ENCODE results near the gene GATA6. TPM values are rescaled to one million over a fixed set of nuclear protein-coding genes. Genes with fewer than 3 reads are reported as not detected.
A peak's percentile ranks its signal among the peaks of the same experiment; 100 is the strongest.

The GATA6 gene
- total and polyA plus RNA-seq, 7 donors = 2.5 to 16.2 (median 13.6) TPM

- Histone ChIP-seq H3K4me3 (peak overlapping the region; percentile 57 to 78 (median 74)), H3K9me3 (no peaks in the 10 kb centered on the region), H3K27me3 (peaks cover 18 to 90% (median 41%) of the 10 kb centered on the region in 3 donors), H3K27ac (peak overlapping the region; percentile 80 to 95 (median 86)), H3K36me3 (no peaks in the 10 kb centered on the region), H3K4me1 (peaks cover 0 to 39% (median 33%) of the 10 kb centered on the region in 4 donors)
- DNase-seq = no peak
- intact Hi-C loops (cut with DNase I) = no loop called here
- TF ChIP-seq EP300 (IDR thresholded peaks at IDR 0.05) = no peak
- TF ChIP-seq, protein P1, sequence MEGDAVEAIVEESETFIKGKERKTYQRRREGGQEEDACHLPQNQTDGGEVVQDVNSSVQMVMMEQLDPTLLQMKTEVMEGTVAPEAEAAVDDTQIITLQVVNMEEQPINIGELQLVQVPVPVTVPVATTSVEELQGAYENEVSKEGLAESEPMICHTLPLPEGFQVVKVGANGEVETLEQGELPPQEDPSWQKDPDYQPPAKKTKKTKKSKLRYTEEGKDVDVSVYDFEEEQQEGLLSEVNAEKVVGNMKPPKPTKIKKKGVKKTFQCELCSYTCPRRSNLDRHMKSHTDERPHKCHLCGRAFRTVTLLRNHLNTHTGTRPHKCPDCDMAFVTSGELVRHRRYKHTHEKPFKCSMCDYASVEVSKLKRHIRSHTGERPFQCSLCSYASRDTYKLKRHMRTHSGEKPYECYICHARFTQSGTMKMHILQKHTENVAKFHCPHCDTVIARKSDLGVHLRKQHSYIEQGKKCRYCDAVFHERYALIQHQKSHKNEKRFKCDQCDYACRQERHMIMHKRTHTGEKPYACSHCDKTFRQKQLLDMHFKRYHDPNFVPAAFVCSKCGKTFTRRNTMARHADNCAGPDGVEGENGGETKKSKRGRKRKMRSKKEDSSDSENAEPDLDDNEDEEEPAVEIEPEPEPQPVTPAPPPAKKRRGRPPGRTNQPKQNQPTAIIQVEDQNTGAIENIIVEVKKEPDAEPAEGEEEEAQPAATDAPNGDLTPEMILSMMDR (IDR thresholded peaks at IDR 0.05) = no peak
- WGBS, 2 donors = 3 to 4% methylated on average over 120 of the region's 120 CpGs
Measured at GRCh38 chr18:22171258-22172119, 2.1 kb downstream of the GATA6 start.

DNA sequence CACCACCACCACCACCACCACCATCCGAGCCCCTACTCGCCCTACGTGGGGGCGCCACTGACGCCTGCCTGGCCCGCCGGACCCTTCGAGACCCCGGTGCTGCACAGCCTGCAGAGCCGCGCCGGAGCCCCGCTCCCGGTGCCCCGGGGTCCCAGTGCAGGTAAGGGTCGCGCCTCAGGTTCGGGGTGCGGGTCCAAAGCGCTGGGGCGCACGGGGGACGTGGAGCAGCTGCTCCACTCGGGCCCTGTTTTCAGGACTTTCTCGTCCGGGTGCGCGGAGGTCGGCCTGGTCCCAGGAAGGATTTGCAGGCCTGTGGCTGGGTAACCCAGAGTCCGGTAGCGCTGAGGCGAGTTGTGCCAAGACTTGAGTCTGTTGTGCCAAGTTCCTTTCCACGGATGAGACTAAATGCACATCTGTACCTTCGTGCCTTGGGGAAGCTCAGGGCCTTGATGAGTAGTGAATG is 2.8 kb downstream of the GATA6 start:
- WGBS, 2 donors = 6 to 28% methylated on average over 34 of the region's 34 CpGs

DNA sequence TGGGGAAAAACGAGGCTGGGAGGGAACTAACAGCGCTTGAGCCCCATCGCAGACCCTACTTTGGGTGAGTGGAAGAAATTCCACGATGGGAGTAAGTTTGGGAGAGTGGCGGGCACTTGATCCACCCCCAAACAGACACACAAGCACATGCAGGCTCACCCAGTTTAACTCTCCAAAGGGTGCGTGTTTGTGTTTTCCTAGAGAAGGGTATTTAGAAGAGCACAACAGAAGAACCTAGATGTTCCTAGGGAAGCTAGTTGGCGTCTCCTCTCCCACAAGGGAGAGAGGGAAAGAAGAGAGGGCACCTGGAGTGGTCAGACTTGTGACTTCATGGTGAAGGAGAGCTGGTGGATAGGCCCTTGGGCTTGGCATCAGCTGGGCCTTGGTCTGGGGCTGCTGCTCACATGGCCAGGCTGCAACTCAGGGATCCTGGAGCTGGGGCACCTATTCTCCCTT is 3.2 kb downstream of the GATA6 start:
- intact Hi-C loops (cut with DNase I) = no loop called here
- DNase-seq = no peak
- no peak for TF ChIP-seq POLR2AphosphoS5 (IDR thresholded peaks at IDR 0.05)
- no peak for TF ChIP-seq POLR2A (IDR thresholded peaks at IDR 0.05)
- TF ChIP-seq EP300 (IDR thresholded peaks at IDR 0.05) = no peak
- TF ChIP-seq, protein P1 (IDR thresholded peaks at IDR 0.05) = no peak
- peaks cover 13 to 90% (median 40%) of the 10 kb centered on the region in 3 donors for H3K27me3 ChIP-seq
- no peaks in the 10 kb centered on the region for H3K36me3 ChIP-seq
- H3K4me3 ChIP-seq = peak overlapping the region in 3 of 4 donors; percentile 73 to 78 (median 76)
- H3K9me3 ChIP-seq = no peaks in the 10 kb centered on the region
- peak overlapping the region in 2 of 4 donors; percentile 83 to 95 for H3K27ac ChIP-seq
- WGBS, 2 donors = 14 to 58% methylated on average over 7 of the region's 7 CpGs
- H3K4me1 ChIP-seq = peaks cover 0 to 43% (median 36%) of the 10 kb centered on the region in 4 donors

More for the DNA sequence above, 2.8 kb downstream of the GATA6 start:
- Histone ChIP-seq H3K4me3 (peak overlapping the region; percentile 29 to 78 (median 74)), H3K27me3 (peaks cover 18 to 90% (median 40%) of the 10 kb centered on the region in 3 donors), H3K9me3 (no peaks in the 10 kb centered on the region), H3K36me3 (no peaks in the 10 kb centered on the region), H3K27ac (peak overlapping the region in 3 of 4 donors; percentile 15 to 95 (median 83)), H3K4me1 (peaks cover 0 to 42% (median 38%) of the 10 kb centered on the region in 4 donors)
- intact Hi-C loops (cut with DNase I) = no loop called here
- no peak for DNase-seq
- TF ChIP-seq, protein P1 (IDR thresholded peaks at IDR 0.05) = no peak
- no peak for TF ChIP-seq POLR2A (IDR thresholded peaks at IDR 0.05)
- TF ChIP-seq POLR2AphosphoS5 (IDR thresholded peaks at IDR 0.05) = no peak
- TF ChIP-seq EP300 (IDR thresholded peaks at IDR 0.05) = no peak

DNA sequence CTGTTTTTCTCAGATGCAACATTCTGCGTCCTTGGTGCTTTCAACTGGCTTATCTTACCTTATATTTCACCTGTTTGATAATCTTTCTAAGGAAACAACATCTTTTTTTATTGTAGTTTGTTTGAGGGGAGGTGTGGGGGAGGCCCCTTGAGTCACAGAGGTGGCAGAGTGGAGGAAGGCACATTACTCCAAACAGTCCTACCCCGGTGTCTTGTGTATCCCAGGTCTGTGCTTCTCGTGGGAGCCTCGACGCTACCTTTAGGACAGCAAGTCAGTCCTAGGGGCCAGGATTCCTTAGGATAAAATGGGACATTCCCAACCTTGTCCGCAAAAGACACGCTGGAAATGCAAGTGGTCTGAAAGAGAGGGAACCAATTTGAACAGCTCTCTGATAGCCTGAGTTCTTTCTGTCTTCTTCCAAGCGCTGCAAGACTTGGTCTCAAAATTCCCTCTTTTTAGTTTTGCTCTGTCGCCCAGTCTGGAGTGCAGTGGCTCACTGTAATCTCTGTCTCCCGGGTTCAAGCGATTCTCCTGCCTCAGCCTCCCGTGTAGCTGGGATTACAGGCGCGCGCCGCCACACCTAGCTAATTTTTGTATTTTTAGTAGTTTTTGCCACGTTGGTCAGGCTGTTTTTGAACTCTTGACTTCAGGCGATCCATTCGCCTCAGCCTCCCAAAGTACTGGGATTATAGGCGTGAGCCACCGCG is 4.0 kb downstream of the GATA6 start:
- H3K4me1 ChIP-seq = peaks cover 0 to 37% (median 29%) of the 10 kb centered on the region in 4 donors
- TF ChIP-seq EP300 (IDR thresholded peaks at IDR 0.05) (no peak), POLR2AphosphoS5 (IDR thresholded peaks at IDR 0.05) (no peak), POLR2A (IDR thresholded peaks at IDR 0.05) (no peak)
- TF ChIP-seq, protein P1 (IDR thresholded peaks at IDR 0.05) = no peak
- DNase-seq = no peak
- 13 to 51% methylated on average over 22 of the region's 22 CpGs for WGBS, 2 donors
- peak overlapping the region in 2 of 4 donors; percentile 22 to 95 for H3K27ac ChIP-seq
- no peaks in the 10 kb centered on the region for H3K36me3 ChIP-seq
- no peaks in the 10 kb centered on the region for H3K9me3 ChIP-seq
- peak overlapping the region in 3 of 4 donors; percentile 73 to 78 (median 76) for H3K4me3 ChIP-seq
- H3K27me3 ChIP-seq = peaks cover 8 to 89% (median 33%) of the 10 kb centered on the region in 3 donors
- intact Hi-C loops (cut with DNase I) = no loop called here
